K562 (cell line): ENCODE data around the gene DNAH1. TPM values are rescaled to one million over a fixed set of nuclear protein-coding genes. Genes with fewer than 3 reads are reported as not detected.

Source experiments
- ATAC-seq: fragments of 200-7000 bp; cut with Tn5 transposase; 3 replicates; pipeline ENCODE4 v1.9.1; 2020; ENCODE audit warnings: moderate library complexity
- BruUV-seq: library from RNA; stranded (reverse); fragments of 400-500 nt; replicated peaks from 2 replicates; lab custom pipeline; 2021; lab: Mats Ljungman, UMichigan
- CTCF ChIA-PET: fragments of 300-600 bp; formaldehyde crosslinking; extraction: SDS; loops from one replicate; lab custom pipeline; 2021; ENCODE audit warnings: low intra/inter-chr PET ratio; lab: Yijun Ruan, JAX
- POLR2A ChIA-PET: fragments of 300-600, 350-650 bp; sonication (Branson Sonifier 250); formaldehyde crosslinking; extraction: SDS; loops from one replicate; lab custom pipeline; 2021; ENCODE audit warnings: antibody characterized with exemption, inconsistent platforms; lab: Yijun Ruan, JAX
- DNase-seq, 4 experiments: peaks; one replicate each; pipeline versions ENCODE4 v3.0.0 to v3.0.0-alpha.2; 2011 to 2018; ENCODE audit warnings: low spot score in 3 of 4, mixed read lengths in 3 of 4; ENCODE audit errors: extremely low read depth in 1 of 4
- FAIRE-seq: peaks from 2 replicates; lab custom pipeline; 2011; peaks lifted over from hg19 to GRCh38; lab: Jason Lieb, UNC
- H2AFZ ChIP-seq: 2 replicates; pipeline ENCODE4 v1.6.0; 2011; ENCODE audit warnings: low read depth, low read length, control low read depth, inconsistent platforms
- H3K27ac ChIP-seq: fragments of 200-600 bp; 3 replicates; pipeline ENCODE4 v1.8.0; 2011; ENCODE audit warnings: low read depth, mild to moderate bottlenecking, control low read depth, inconsistent platforms, low read length, moderate library complexity, mixed read lengths; ENCODE audit errors: extremely low read depth
- H3K27me3 ChIP-seq, 2 experiments: fragments of 300-600 bp in 1 of 2; 2 replicates in 1 of 2; 3 replicates in 1 of 2; pipeline versions ENCODE4 v1.6.0 to v1.8.0; 2011; ENCODE audit warnings: inconsistent platforms in 2 of 2, low read length in 2 of 2, mild to moderate bottlenecking in 1 of 2, mixed read lengths in 1 of 2, moderate library complexity in 1 of 2; ENCODE audit not compliant: control insufficient read depth in 2 of 2, insufficient read depth in 2 of 2
- H3K36me3 ChIP-seq: fragments of 300-600 bp; 3 replicates; pipeline ENCODE4 v1.8.0; 2011; ENCODE audit warnings: mild to moderate bottlenecking, low read length, inconsistent platforms; ENCODE audit not compliant: control insufficient read depth, insufficient read depth
- H3K4me1 ChIP-seq, 2 experiments: fragments of 200-600 bp in 1 of 2; replicated peaks in 1 of 2; 2 replicates in 1 of 2; 3 replicates in 1 of 2; pipeline versions ENCODE4 v1.5.1 to v1.8.0; 2011; ENCODE audit warnings: inconsistent platforms in 2 of 2, low read length in 2 of 2, mild to moderate bottlenecking in 1 of 2, mixed read lengths in 1 of 2, moderate library complexity in 1 of 2; ENCODE audit not compliant: control insufficient read depth in 2 of 2, insufficient read depth in 2 of 2
- H3K4me2 ChIP-seq: 2 replicates; pipeline ENCODE4 v1.6.1; 2011; ENCODE audit warnings: low read length, control low read depth, inconsistent platforms, mixed read lengths; ENCODE audit not compliant: insufficient read depth
- H3K4me3 ChIP-seq: fragments of 200-600 bp; sonication (generic), shearing (Covaris generic); 2 replicates; pipeline ENCODE4 v1.5.1; 2016; ENCODE audit warnings: control low read depth, inconsistent platforms
- H3K79me2 ChIP-seq: fragments of 200-600 bp; 3 replicates; pipeline ENCODE4 v1.8.0; 2011; ENCODE audit warnings: low read length, inconsistent platforms; ENCODE audit not compliant: control insufficient read depth, insufficient read depth
- H3K9ac ChIP-seq, 2 experiments: 2 replicates each; pipeline versions ENCODE4 v1.6.0 to v1.6.1; 2011; ENCODE audit warnings: low read depth in 2 of 2, low read length in 2 of 2, control low read depth in 1 of 2, inconsistent platforms in 1 of 2, mild to moderate bottlenecking in 1 of 2, mixed read lengths in 1 of 2; ENCODE audit not compliant: insufficient read depth in 1 of 2
- H3K9me1 ChIP-seq: one replicate; pipeline ENCODE4 v1.6.0; 2011; ENCODE audit warnings: inconsistent platforms, mild to moderate bottlenecking, low read length, moderate library complexity; ENCODE audit not compliant: control insufficient read depth, insufficient read depth
- H3K9me3 ChIP-seq: replicated peaks from 2 replicates; pipeline ENCODE4 v1.5.1; 2011; ENCODE audit warnings: low read depth, low read length, inconsistent platforms; ENCODE audit not compliant: control insufficient read depth, insufficient read depth
- H4K20me1 ChIP-seq: replicated peaks from 2 replicates; pipeline ENCODE4 v1.6.1; 2011; ENCODE audit warnings: low read length, inconsistent platforms, mixed read lengths; ENCODE audit not compliant: control insufficient read depth, insufficient read depth
- HDGF ChIP-seq: fragments of 450-650 bp; IDR thresholded peaks from 2 replicates; pipeline ENCODE4 v1.6.1; 2016
- KDM2B ChIP-seq: fragments of 250-450 bp; sonication (Bioruptor Pico); IDR thresholded peaks from 2 replicates; pipeline ENCODE4 v1.8.0; 2021; ENCODE audit warnings: mild to moderate bottlenecking, moderate library complexity
- NCOA6 ChIP-seq: fragments of 450-650 bp; IDR thresholded peaks from 2 replicates; pipeline ENCODE4 v1.6.1; 2017; ENCODE audit warnings: mild to moderate bottlenecking
- SAFB ChIP-seq: fragments of 200-400 bp; formaldehyde crosslinking; IDR thresholded peaks from 2 replicates; pipeline ENCODE4 v1.6.1; 2017; ENCODE audit warnings: low read depth, low read length, borderline replicate concordance
- SRSF3 ChIP-seq: fragments of 200-400 bp; formaldehyde crosslinking; IDR thresholded peaks from 2 replicates; pipeline ENCODE4 v1.6.1; 2016; ENCODE audit warnings: mild to moderate bottlenecking, low read length, moderate library complexity; ENCODE audit not compliant: insufficient read depth
- SRSF9 ChIP-seq: fragments of 200-400 bp; formaldehyde crosslinking; IDR thresholded peaks from 2 replicates; pipeline ENCODE4 v1.6.1; 2017; ENCODE audit warnings: low read depth, low read length, borderline replicate concordance
- TAF9B ChIP-seq: fragments of 450-650 bp; IDR thresholded peaks from 2 replicates; pipeline ENCODE4 v1.6.1; 2018; ENCODE audit warnings: mild to moderate bottlenecking; ENCODE audit not compliant: partially characterized antibody
- TCF7L2 ChIP-seq: fragments of 150-350 bp; IDR thresholded peaks from 2 replicates; pipeline ENCODE4 v1.6.1; 2016; ENCODE audit warnings: low read depth, mild to moderate bottlenecking, low read length, moderate library complexity
- TFAP4 ChIP-seq: sonication (generic); formaldehyde crosslinking; IDR thresholded peaks from 2 replicates; pipeline ENCODE4 v1.8.0; 2022; ENCODE audit warnings: missing genetic modification reagents, mild to moderate bottlenecking, moderate library complexity, borderline replicate concordance
- ZNF282 ChIP-seq: sonication (generic); formaldehyde crosslinking; IDR thresholded peaks from 2 replicates; pipeline ENCODE4 v1.8.1; 2023; ENCODE audit warnings: missing genetic modification reagents
- ZNF584 ChIP-seq: fragments of 200-800 bp; sonication (Bioruptor generic); IDR thresholded peaks from 2 replicates; pipeline ENCODE4 v1.6.1; 2016; ENCODE audit warnings: low read depth, mild to moderate bottlenecking, missing genetic modification characterization, missing compliant biosample characterization
- ZSCAN32 ChIP-seq: fragments of 450-650 bp; formaldehyde crosslinking; IDR thresholded peaks from 2 replicates; pipeline ENCODE4 v1.4.0; 2020; ENCODE audit warnings: mild to moderate bottlenecking, moderate library complexity
- WGBS: fragments of 100-300 bp; shearing (Covaris generic); methylation state at CpG from one replicate; pipeline ENCODE4 v1.1.6; 2016; ENCODE audit warnings: low coverage, mixed read lengths; ENCODE audit not compliant: insufficient coverage; ENCODE audit errors: missing lambda C conversion rate; 5-methylcytosine and 5-hydroxymethylcytosine counted together
- in situ Hi-C: fragments of 300-500 bp; cut with MboI; formaldehyde crosslinking; loops from 4 replicates; pipeline ENCODE4 v1.15.0; 2018; ENCODE audit warnings: inconsistent platforms, mixed read lengths
- intact Hi-C: fragments of 100-400 bp; cut with micrococcal nuclease; formaldehyde crosslinking; loops from 2 replicates; pipeline ENCODE4 v1.14.2; 2022
- polyA plus RNA-seq, 8 experiments: library from polyadenylated mRNA; depleted of rRNA in 4 of 8; stranded (reverse) in 5 of 8; unstranded in 3 of 8; fragments of >200 nt; fragmentation: Nextera tagmentation in 2 of 8; fragmentation: Illumina TruSeq in 1 of 8; extraction: Ambion mirVana in 2 of 8; extraction: Trizol in 1 of 8; gene quantifications; 2 replicates each; pipeline versions ENCODE4 v1.2.1 to v1.2.3, GENCODE V29; 2011 to 2014; ENCODE audit warnings: inconsistent platforms in 1 of 8, missing spikeins in 1 of 8
- total RNA-seq, 7 experiments: library from RNA; depleted of rRNA in 6 of 7; stranded (reverse); fragments of >200 nt in 6 of 7; fragmentation: Illumina TruSeq in 2 of 7; extraction: Trizol in 2 of 7; gene quantifications; 2 replicates each; pipeline versions ENCODE4 v1.2.1 to v1.2.3, GENCODE V29; 2011 to 2021; ENCODE audit warnings: low replicate concordance in 1 of 7
- TF ChIP-seq, protein P1 (sequence below): fragments of 250-450 bp; sonication (Bioruptor Pico); IDR thresholded peaks from 2 replicates; pipeline ENCODE4 v1.4.0; 2020; ENCODE audit warnings: mild to moderate bottlenecking, moderate library complexity
- TF ChIP-seq, protein P2 (sequence below), 3 experiments: IDR thresholded peaks in 2 of 3; conservative IDR thresholded peaks in 1 of 3; 2 replicates each; pipeline ENCODE4 v1.5.1; 2011 to 2012; ENCODE audit warnings: low read length in 3 of 3, mild to moderate bottlenecking in 3 of 3, control low read depth in 2 of 3, improper control_type of control experiment in 1 of 3, inconsistent platforms in 1 of 3, low read depth in 1 of 3, mixed read lengths in 1 of 3, moderate library complexity in 1 of 3; ENCODE audit not compliant: insufficient read depth in 2 of 3
- TF ChIP-seq, protein P3 (sequence below): fragments of 200-800 bp; sonication (Bioruptor generic); IDR thresholded peaks from 2 replicates; pipeline ENCODE4 v1.6.1; 2017; ENCODE audit warnings: missing genetic modification characterization, missing compliant biosample characterization

DNAH1 gene
- total and polyA plus RNA-seq, 9 of the 15 experiments (the other 6 are each of a cell fraction or from before 2014, with no cell fraction given), result 0.04 to 0.84 (median 0.50) TPM

GRCh38 chr3:52391096-52391495 lies 75.0 kb downstream of the DNAH1 start (continued):
- no peak for TF ChIP-seq ZNF282 (CRISPR knock-in tag)
- no peak for TF ChIP-seq KDM2B

DNA sequence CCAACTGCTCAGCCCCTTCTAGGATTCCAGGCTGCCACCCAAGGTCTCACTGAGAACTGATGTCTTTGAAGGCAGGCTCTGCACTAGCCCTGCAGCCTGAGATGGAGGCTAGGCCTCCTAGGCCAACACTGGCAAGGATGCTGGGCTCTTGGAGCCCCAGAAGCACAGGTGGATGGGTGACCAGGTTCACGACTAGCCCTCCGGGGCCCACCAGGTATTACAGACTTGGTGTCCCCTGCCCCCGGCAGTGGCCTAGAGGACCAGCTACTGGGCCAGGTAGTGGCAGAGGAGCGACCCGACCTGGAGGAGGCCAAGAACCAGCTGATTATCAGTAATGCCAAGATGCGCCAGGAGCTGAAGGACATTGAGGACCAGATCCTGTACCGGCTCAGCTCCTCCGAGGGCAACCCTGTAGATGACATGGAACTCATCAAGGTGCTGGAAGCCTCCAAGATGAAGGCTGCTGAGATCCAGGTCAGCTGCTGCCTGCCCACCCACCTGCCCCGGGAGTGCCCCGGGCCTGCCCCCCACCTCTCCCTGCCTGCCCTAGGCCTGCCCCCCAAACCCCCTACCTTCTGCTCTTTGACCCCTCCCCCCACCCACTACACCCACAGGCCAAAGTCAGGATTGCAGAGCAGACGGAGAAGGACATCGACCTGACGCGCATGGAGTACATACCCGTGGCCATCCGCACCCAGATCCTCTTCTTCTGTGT lies 76.3 kb downstream of the DNAH1 start:
- no peaks in the 10 kb centered on the region for H3K9me3 ChIP-seq
- no peak for ATAC-seq
- H3K36me3 ChIP-seq, result no peaks in the 10 kb centered on the region
- no peak overlapping the region for H2AFZ ChIP-seq
- peaks cover 0 to 13% of the 10 kb centered on the region in 2 experiments; a peak in 2 of 5 replicates for H3K4me1 ChIP-seq
- no peak overlapping the region for H3K4me3 ChIP-seq
- ChIA-PET POLR2A (interaction anchor here (1.2 kb wide), 1 partner anchor 13 kb away, joined by 3 read pairs; no protein-coding TSS in a partner anchor), CTCF (no interaction called here)
- intact Hi-C loops, result no loop called here
- FAIRE-seq, result no peak
- no peak overlapping the region for H3K9ac ChIP-seq
- H3K27ac ChIP-seq, result no peak overlapping the region
- no peaks in the 10 kb centered on the region for H3K9me1 ChIP-seq
- H4K20me1 ChIP-seq, result no peaks in the 10 kb centered on the region
- DNase-seq, result no peak
- peaks cover 0 to 7% of the 10 kb centered on the region in 2 experiments; a peak in 2 of 5 replicates for H3K27me3 ChIP-seq
- WGBS, result 29% methylated on average over 8 of the region's 16 CpGs
- H3K4me2 ChIP-seq, result no peak overlapping the region
- no peaks in the 10 kb centered on the region for H3K79me2 ChIP-seq
- no TSS peak for BruUV-seq
- in situ Hi-C loops, result loop anchor here (25.0 kb wide), 1 partner anchor 380 kb away; no protein-coding TSS in a partner anchor
- TF ChIP-seq SRSF9 (no peak), ZSCAN32 (CRISPR knock-in tag) (no peak), TFAP4 (no peak), TAF9B (no peak), NCOA6 (no peak), SRSF3 (no peak), TCF7L2 (no peak), ZNF584 (CRISPR knock-in tag) (no peak), HDGF (no peak), SAFB (no peak)
- TF ChIP-seq, protein P1, sequence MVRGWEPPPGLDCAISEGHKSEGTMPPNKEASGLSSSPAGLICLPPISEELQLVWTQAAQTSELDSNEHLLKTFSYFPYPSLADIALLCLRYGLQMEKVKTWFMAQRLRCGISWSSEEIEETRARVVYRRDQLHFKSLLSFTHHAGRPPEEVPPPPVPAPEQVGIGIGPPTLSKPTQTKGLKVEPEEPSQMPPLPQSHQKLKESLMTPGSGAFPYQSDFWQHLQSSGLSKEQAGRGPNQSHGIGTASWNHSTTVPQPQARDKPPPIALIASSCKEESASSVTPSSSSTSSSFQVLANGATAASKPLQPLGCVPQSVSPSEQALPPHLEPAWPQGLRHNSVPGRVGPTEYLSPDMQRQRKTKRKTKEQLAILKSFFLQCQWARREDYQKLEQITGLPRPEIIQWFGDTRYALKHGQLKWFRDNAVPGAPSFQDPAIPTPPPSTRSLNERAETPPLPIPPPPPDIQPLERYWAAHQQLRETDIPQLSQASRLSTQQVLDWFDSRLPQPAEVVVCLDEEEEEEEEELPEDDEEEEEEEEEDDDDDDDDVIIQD (CRISPR knock-in tag), result no peak
- TF ChIP-seq, protein P2, sequence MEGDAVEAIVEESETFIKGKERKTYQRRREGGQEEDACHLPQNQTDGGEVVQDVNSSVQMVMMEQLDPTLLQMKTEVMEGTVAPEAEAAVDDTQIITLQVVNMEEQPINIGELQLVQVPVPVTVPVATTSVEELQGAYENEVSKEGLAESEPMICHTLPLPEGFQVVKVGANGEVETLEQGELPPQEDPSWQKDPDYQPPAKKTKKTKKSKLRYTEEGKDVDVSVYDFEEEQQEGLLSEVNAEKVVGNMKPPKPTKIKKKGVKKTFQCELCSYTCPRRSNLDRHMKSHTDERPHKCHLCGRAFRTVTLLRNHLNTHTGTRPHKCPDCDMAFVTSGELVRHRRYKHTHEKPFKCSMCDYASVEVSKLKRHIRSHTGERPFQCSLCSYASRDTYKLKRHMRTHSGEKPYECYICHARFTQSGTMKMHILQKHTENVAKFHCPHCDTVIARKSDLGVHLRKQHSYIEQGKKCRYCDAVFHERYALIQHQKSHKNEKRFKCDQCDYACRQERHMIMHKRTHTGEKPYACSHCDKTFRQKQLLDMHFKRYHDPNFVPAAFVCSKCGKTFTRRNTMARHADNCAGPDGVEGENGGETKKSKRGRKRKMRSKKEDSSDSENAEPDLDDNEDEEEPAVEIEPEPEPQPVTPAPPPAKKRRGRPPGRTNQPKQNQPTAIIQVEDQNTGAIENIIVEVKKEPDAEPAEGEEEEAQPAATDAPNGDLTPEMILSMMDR (IDR thresholded peaks at IDR 0.05 in 2 of 3, conservative IDR thresholded peaks at IDR 0.05 in 1 of 3; ENCODE audit: insufficient read depth in 2 of 3, low read depth in 1 of 3, low read length in 3 of 3), result no peak
- TF ChIP-seq, protein P3, sequence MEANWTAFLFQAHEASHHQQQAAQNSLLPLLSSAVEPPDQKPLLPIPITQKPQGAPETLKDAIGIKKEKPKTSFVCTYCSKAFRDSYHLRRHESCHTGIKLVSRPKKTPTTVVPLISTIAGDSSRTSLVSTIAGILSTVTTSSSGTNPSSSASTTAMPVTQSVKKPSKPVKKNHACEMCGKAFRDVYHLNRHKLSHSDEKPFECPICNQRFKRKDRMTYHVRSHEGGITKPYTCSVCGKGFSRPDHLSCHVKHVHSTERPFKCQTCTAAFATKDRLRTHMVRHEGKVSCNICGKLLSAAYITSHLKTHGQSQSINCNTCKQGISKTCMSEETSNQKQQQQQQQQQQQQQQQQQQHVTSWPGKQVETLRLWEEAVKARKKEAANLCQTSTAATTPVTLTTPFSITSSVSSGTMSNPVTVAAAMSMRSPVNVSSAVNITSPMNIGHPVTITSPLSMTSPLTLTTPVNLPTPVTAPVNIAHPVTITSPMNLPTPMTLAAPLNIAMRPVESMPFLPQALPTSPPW (CRISPR knock-in tag), result no peak
